ENCODE measurements around the gene CDKL1.

- TF ChIP-seq CTCF (IDR thresholded peaks at IDR 0.05), result no peak
- no peak for TF ChIP-seq POLR2A (IDR thresholded peaks at IDR 0.05)
Observed at GRCh38 chr14:50364792-50365191, 31.9 kb downstream of the CDKL1 start.
